PC-9 (cell line): ENCODE data around the gene NDUFB8.
A peak's percentile ranks its signal among the peaks of the same experiment; 100 is the strongest.

Experiments used
- EZH2 ChIP-seq: fragments of 200-600 bp; sonication (generic); IDR thresholded peaks from 2 replicates; pipeline ENCODE4 v1.8.0; 2017; ENCODE audit warnings: antibody characterized with exemption, low read depth
- TF ChIP-seq, protein P1 (sequence below): fragments of 200-600 bp; sonication (generic); conservative IDR thresholded peaks from 2 replicates; pipeline ENCODE4 v1.6.1; 2017; ENCODE audit warnings: mixed run types, antibody characterized with exemption, mild to moderate bottlenecking, moderate library complexity

DNA sequence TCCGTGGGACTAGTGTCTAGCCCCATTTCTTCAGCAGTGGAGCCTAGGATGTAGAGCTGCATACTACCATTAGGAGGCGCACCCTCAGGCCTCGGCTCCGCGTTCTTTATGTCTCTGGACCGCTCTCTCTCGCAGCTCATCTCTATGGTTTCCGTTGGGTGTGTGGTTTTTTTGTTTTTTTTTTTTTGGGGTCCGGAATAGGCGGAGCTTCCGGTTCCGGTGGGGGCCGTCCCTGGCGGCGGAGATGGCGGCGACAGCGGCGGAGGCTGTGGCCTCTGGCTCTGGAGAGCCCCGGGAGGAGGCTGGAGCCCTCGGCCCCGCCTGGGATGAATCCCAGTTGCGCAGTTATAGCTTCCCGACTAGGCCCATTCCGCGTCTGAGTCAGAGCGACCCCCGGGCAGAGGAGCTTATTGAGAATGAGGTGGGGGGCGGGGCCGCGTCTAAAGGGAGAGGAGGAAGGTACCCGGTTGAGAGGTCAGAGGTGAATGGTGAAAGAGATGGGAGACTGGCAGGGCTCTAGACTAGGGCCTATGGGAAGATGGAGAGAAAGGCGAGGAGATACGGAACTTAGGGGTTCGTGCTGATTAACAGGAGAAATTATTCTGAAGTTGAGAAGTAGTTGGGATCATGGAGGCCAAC lies 6.2 kb upstream of the NDUFB8 start, which contains the start of gene HIF1AN:
- TF ChIP-seq, protein P1, sequence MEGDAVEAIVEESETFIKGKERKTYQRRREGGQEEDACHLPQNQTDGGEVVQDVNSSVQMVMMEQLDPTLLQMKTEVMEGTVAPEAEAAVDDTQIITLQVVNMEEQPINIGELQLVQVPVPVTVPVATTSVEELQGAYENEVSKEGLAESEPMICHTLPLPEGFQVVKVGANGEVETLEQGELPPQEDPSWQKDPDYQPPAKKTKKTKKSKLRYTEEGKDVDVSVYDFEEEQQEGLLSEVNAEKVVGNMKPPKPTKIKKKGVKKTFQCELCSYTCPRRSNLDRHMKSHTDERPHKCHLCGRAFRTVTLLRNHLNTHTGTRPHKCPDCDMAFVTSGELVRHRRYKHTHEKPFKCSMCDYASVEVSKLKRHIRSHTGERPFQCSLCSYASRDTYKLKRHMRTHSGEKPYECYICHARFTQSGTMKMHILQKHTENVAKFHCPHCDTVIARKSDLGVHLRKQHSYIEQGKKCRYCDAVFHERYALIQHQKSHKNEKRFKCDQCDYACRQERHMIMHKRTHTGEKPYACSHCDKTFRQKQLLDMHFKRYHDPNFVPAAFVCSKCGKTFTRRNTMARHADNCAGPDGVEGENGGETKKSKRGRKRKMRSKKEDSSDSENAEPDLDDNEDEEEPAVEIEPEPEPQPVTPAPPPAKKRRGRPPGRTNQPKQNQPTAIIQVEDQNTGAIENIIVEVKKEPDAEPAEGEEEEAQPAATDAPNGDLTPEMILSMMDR = peak; percentile 79
- no peak for TF ChIP-seq EZH2
